Measurements from ENCODE around the gene LTK. TPM values are rescaled to one million over a fixed set of nuclear protein-coding genes. Genes with fewer than 3 reads are reported as not detected.

Gene LTK
- total RNA-seq, 1 experiment from 2014 or later = not detected

- Histone ChIP-seq H3K9me3 (ENCODE audit: control insufficient read depth, insufficient read depth, low read depth, low read length) (no peaks in the 10 kb centered on the region), H3K27ac (ENCODE audit: low read length) (no peak overlapping the region), H3K4me3 (ENCODE audit: low read depth in 2 of 2, low read length in 2 of 2) (peak overlapping the region; percentile 62 to 65), H3K27me3 (ENCODE audit: control insufficient read depth, insufficient read depth, low read length) (no peaks in the 10 kb centered on the region), H3K4me1 (ENCODE audit: control insufficient read depth, insufficient read depth, low read length) (0 out of 2 replicates have a peak, but pooled peaks cover 5% of the 10 kb centered on the region), H3K36me3 (ENCODE audit: control insufficient read depth, insufficient read depth, low read length) (no peaks in the 10 kb centered on the region)
- ATAC-seq (peak; percentile 55), DNase-seq (ENCODE audit: low read depth, low spot score) (no peak)
- BruUV-seq (replicated peaks) = no TSS peak
- TF ChIP-seq SIN3A (IDR thresholded peaks at IDR 0.05; ENCODE audit: borderline replicate concordance, insufficient read depth, low read depth, low read length) = no peak
- no peak for TF ChIP-seq POLR2AphosphoS5 (IDR thresholded peaks at IDR 0.05; ENCODE audit: low read depth, low read length)
- no peak for TF ChIP-seq CTCF (IDR thresholded peaks at IDR 0.05)
- TF ChIP-seq REST (IDR thresholded peaks at IDR 0.05; ENCODE audit: insufficient read depth in 1 of 2, low read depth in 2 of 2, low read length in 1 of 2) = no peak
- TF ChIP-seq TCF7L2 (IDR thresholded peaks at IDR 0.05; ENCODE audit: low read depth, low read length) = no peak
- CTCF ChIA-PET = interaction anchor here (0.6 kb wide), 1 partner anchor 30 kb away, joined by 3 read pairs; no protein-coding TSS in a partner anchor
- in situ Hi-C loops (cut with HindIII; ENCODE audit: low pct_unique_long_range_greater_than_20kb, low sequenced_read_pairs) (no loop called here), intact Hi-C loops (cut with micrococcal nuclease; ENCODE audit: unreplicated experiment) (no loop called here)
- POLR2A ChIA-PET = interaction anchor here (0.6 kb wide), 1 partner anchor 126 kb away, joined by 8 read pairs; no protein-coding TSS in a partner anchor
These were observed 19.3 kb downstream of the LTK start for GRCh38 chr15:41494190-41494921.

- ChIA-PET POLR2A (interaction anchor here (0.6 kb wide), 1 partner anchor 126 kb away, joined by 8 read pairs; no protein-coding TSS in a partner anchor), CTCF (interaction anchor here (0.6 kb wide), 2 partner anchors 30 to 397 kb away, joined by 3 to 8 read pairs; no protein-coding TSS in a partner anchor)
- DNase-seq (ENCODE audit: low read depth, low spot score) = no peak
- Histone ChIP-seq H3K27me3 (ENCODE audit: control insufficient read depth, insufficient read depth, low read length) (no peaks in the 10 kb centered on the region), H3K27ac (ENCODE audit: low read length) (no peak overlapping the region), H3K4me1 (ENCODE audit: control insufficient read depth, insufficient read depth, low read length) (0 out of 2 replicates have a peak, but pooled peaks cover 5% of the 10 kb centered on the region), H3K9me3 (ENCODE audit: control insufficient read depth, insufficient read depth, low read depth, low read length) (no peaks in the 10 kb centered on the region), H3K4me3 (ENCODE audit: low read depth in 2 of 2, low read length in 2 of 2) (peak overlapping the region; percentile 62 to 65), H3K36me3 (ENCODE audit: control insufficient read depth, insufficient read depth, low read length) (no peaks in the 10 kb centered on the region)
- ATAC-seq = peak; percentile 42
- intact Hi-C loops (cut with micrococcal nuclease; ENCODE audit: unreplicated experiment) (no loop called here), in situ Hi-C loops (cut with HindIII; ENCODE audit: low pct_unique_long_range_greater_than_20kb, low sequenced_read_pairs) (no loop called here)
- no TSS peak for BruUV-seq (replicated peaks)
- TF ChIP-seq CTCF (IDR thresholded peaks at IDR 0.05) = no peak
- no peak for TF ChIP-seq SIN3A (IDR thresholded peaks at IDR 0.05; ENCODE audit: borderline replicate concordance, insufficient read depth, low read depth, low read length)
These were observed 19.8 kb downstream of the LTK start for GRCh38 chr15:41493902-41494189.
